Glutamatergic neuron (in vitro differentiated cells): ENCODE measurements around the gene TICRR. TPM values are rescaled to one million over a fixed set of nuclear protein-coding genes. Genes with fewer than 3 reads are reported as not detected.

Experiments used
- DNase-seq: peaks from one replicate; pipeline ENCODE4 v3.0.0; 2022
- H3K27ac Mint-ChIP-seq: one replicate; pipeline ENCODE4 v1.8.0; 2020; ENCODE audit warnings: mild to moderate bottlenecking, mixed read lengths, inconsistent platforms; ENCODE audit not compliant: unreplicated experiment
- H3K27me3 Mint-ChIP-seq: one replicate; pipeline ENCODE4 v1.8.0; 2020; ENCODE audit warnings: mild to moderate bottlenecking, moderate library complexity, mixed read lengths, inconsistent platforms; ENCODE audit not compliant: unreplicated experiment
- H3K36me3 Mint-ChIP-seq: one replicate; pipeline ENCODE4 v1.8.0; 2020; ENCODE audit warnings: mild to moderate bottlenecking, mixed read lengths, inconsistent platforms; ENCODE audit not compliant: unreplicated experiment
- H3K4me1 Mint-ChIP-seq: one replicate; pipeline ENCODE4 v1.8.0; 2020; ENCODE audit warnings: mild to moderate bottlenecking, low read depth, mixed read lengths, inconsistent platforms; ENCODE audit not compliant: unreplicated experiment
- H3K4me3 Mint-ChIP-seq: one replicate; pipeline ENCODE4 v1.8.0; 2020; ENCODE audit warnings: mild to moderate bottlenecking, mixed read lengths, inconsistent platforms; ENCODE audit not compliant: unreplicated experiment
- H3K9me3 Mint-ChIP-seq: one replicate; pipeline ENCODE4 v1.8.0; 2020; ENCODE audit warnings: mild to moderate bottlenecking, moderate library complexity, mixed read lengths, inconsistent platforms; ENCODE audit not compliant: unreplicated experiment
- total RNA-seq: library from RNA; stranded (reverse); fragmentation: NEBNext Ultra II Directional; extraction: Animal tissue kit (Norgen Biotek cat#: 25700); gene quantifications from one replicate; pipeline ENCODE4 v1.2.1, GENCODE V29; 2021; ENCODE audit not compliant: unreplicated experiment
- TF ChIP-seq, protein P1 (sequence below): fragments of 200-600 bp; sonication (generic); IDR thresholded peaks from one replicate; pipeline ENCODE4 v1.5.0; 2021; ENCODE audit not compliant: partially characterized antibody, unreplicated experiment

Gene TICRR
- total RNA-seq, 1 donor from 2014 or later = 2.7 TPM

- H3K27me3 Mint-ChIP-seq = peaks cover 2% of the 10 kb centered on the region
- H3K27ac Mint-ChIP-seq = no peak overlapping the region
- H3K36me3 Mint-ChIP-seq = no peaks in the 10 kb centered on the region
- no peaks in the 10 kb centered on the region for H3K4me1 Mint-ChIP-seq
- no peak for DNase-seq
- no peak overlapping the region for H3K4me3 Mint-ChIP-seq
- H3K9me3 Mint-ChIP-seq = no peaks in the 10 kb centered on the region
- TF ChIP-seq, protein P1, sequence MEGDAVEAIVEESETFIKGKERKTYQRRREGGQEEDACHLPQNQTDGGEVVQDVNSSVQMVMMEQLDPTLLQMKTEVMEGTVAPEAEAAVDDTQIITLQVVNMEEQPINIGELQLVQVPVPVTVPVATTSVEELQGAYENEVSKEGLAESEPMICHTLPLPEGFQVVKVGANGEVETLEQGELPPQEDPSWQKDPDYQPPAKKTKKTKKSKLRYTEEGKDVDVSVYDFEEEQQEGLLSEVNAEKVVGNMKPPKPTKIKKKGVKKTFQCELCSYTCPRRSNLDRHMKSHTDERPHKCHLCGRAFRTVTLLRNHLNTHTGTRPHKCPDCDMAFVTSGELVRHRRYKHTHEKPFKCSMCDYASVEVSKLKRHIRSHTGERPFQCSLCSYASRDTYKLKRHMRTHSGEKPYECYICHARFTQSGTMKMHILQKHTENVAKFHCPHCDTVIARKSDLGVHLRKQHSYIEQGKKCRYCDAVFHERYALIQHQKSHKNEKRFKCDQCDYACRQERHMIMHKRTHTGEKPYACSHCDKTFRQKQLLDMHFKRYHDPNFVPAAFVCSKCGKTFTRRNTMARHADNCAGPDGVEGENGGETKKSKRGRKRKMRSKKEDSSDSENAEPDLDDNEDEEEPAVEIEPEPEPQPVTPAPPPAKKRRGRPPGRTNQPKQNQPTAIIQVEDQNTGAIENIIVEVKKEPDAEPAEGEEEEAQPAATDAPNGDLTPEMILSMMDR = no peak
Measured at GRCh38 chr15:89621547-89621946, 46.3 kb downstream of the TICRR start.

DNA sequence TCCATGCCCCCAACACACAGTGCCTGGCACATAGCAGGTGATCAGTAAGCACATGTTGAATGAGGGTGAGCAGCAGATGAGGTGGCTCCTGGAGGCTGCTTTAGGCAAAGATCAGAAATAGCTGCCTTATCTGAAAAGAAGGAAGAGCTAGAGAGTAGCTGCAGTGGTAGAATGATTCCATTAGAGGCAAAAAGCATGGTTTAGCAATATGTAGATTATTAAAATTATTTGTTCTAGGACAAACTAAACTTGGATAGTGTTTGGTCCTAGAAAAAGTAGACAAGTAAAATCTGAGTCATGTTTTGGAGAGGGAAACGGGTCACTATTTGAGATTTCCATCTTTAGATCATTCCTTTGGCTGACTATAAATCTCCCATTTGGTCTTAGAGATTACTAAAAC is 47.9 kb downstream of the TICRR start:
- H3K36me3 Mint-ChIP-seq = no peaks in the 10 kb centered on the region

DNA sequence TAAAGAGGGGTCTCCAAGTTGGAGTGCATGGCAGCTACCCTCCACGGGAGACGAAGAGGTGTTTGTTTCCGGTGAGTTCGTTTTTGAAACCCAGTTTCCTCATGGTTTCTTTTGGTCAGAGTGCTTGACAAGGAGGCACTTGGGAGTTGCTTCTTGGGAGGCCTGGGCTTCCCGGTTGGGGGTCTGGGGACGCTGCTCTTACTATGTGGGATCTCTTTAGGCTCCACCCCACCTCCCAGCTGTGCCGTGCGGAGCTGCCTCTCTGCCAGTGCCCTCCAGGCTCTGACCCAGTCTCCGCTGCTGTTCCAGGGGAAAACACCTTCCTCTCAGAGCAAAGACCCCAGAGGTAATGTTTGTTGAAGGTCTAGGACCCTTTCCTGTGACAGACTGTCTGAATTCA is 50.4 kb downstream of the TICRR start:
- Mint-ChIP-seq H3K27me3 (peaks cover 5% of the 10 kb centered on the region), H3K36me3 (no peaks in the 10 kb centered on the region), H3K9me3 (no peaks in the 10 kb centered on the region), H3K4me1 (no peaks in the 10 kb centered on the region), H3K4me3 (no peak overlapping the region), H3K27ac (no peak overlapping the region)
- TF ChIP-seq, protein P1 = no peak
- no peak for DNase-seq

More for the DNA sequence above, 47.9 kb downstream of the TICRR start:
- Mint-ChIP-seq H3K27ac (no peak overlapping the region), H3K9me3 (no peaks in the 10 kb centered on the region), H3K4me1 (no peaks in the 10 kb centered on the region), H3K4me3 (no peak overlapping the region), H3K27me3 (peaks cover 2% of the 10 kb centered on the region)
- no peak for DNase-seq
- TF ChIP-seq, protein P1 = no peak

GRCh38 chr15:89627256-89627970 is 52.1 kb downstream of the TICRR start:
- H3K27me3 Mint-ChIP-seq = peaks cover 6% of the 10 kb centered on the region

DNA sequence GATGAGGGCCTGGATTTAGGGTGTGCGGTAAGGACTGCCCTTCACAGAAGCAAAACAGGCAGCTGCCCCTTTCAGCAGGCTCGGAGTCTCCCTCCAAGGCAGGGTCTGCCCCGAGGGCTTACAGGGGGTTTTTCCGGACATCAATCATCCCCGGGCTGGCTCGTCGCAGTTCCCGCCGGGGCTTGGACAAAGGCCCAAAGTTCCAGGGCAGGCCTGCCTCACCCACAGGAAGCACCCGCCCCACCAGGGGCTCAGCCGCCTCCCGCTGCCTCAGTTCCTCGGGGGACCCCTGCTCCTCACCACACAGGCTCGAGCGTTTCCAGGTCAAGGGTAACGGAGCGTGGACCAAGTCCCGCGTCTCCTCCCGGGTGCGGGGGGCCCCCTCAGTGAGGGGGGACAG is 53.0 kb downstream of the TICRR start:
- H3K27ac Mint-ChIP-seq = no peak overlapping the region
- DNase-seq = no peak
- H3K9me3 Mint-ChIP-seq = no peaks in the 10 kb centered on the region
- no peak overlapping the region for H3K4me3 Mint-ChIP-seq
- TF ChIP-seq, protein P1 = no peak
- H3K27me3 Mint-ChIP-seq = peaks cover 6% of the 10 kb centered on the region
- H3K36me3 Mint-ChIP-seq = peaks cover 13% of the 10 kb centered on the region
- H3K4me1 Mint-ChIP-seq = no peaks in the 10 kb centered on the region

More at GRCh38 chr15:89627256-89627970, 52.1 kb downstream of the TICRR start:
- no peaks in the 10 kb centered on the region for H3K9me3 Mint-ChIP-seq
- H3K4me3 Mint-ChIP-seq = no peak overlapping the region
- no peak overlapping the region for H3K27ac Mint-ChIP-seq
- H3K4me1 Mint-ChIP-seq = no peaks in the 10 kb centered on the region
- peaks cover 11% of the 10 kb centered on the region for H3K36me3 Mint-ChIP-seq
- TF ChIP-seq, protein P1 = no peak
- DNase-seq = no peak
